MM.1S (cell line): ENCODE measurements around the gene KCNJ16.

Experiments used
- DNase-seq: peaks from one replicate; pipeline ENCODE4 v3.0.0-alpha.2; 2015
- H2AFZ ChIP-seq: fragments of 300-600 bp; sonication (generic); 2 replicates; pipeline ENCODE4 v1.6.0; 2016; ENCODE audit warnings: antibody characterized with exemption, low read length
- H3F3A ChIP-seq: fragments of 300-600 bp; sonication (generic); 2 replicates; pipeline ENCODE4 v1.6.1; 2016; ENCODE audit warnings: mild to moderate bottlenecking, antibody characterized with exemption, low read length, moderate library complexity, mixed read lengths; ENCODE audit not compliant: insufficient read depth
- H3K27ac ChIP-seq: fragments of 300-600 bp; sonication (generic); 2 replicates; pipeline ENCODE4 v1.5.1; 2016; ENCODE audit warnings: mild to moderate bottlenecking, low read length
- H3K27me3 ChIP-seq: fragments of 300-600 bp; sonication (generic); replicated peaks from 2 replicates; pipeline ENCODE4 v1.6.0; 2016; ENCODE audit warnings: low read length; ENCODE audit not compliant: insufficient read depth
- H3K36me3 ChIP-seq: fragments of 300-600 bp; sonication (generic); replicated peaks from 2 replicates; pipeline ENCODE4 v1.6.1; 2016; ENCODE audit warnings: mild to moderate bottlenecking, low read length, mixed read lengths; ENCODE audit not compliant: insufficient read depth
- H3K4me1 ChIP-seq: fragments of 300-600 bp; sonication (generic); 2 replicates; pipeline ENCODE4 v1.6.1; 2016; ENCODE audit warnings: low read length, mixed read lengths
- H3K4me2 ChIP-seq: fragments of 300-600 bp; sonication (generic); 2 replicates; pipeline ENCODE4 v1.6.0; 2016; ENCODE audit warnings: low read depth, low read length
- H3K4me3 ChIP-seq: fragments of 300-600 bp; sonication (generic); 2 replicates; pipeline ENCODE4 v1.5.1; 2016; ENCODE audit warnings: low read length, mixed read lengths
- H3K79me2 ChIP-seq: fragments of 300-600 bp; sonication (generic); 2 replicates; pipeline ENCODE4 v1.6.1; 2016; ENCODE audit warnings: mixed run types, low read length, mixed read lengths
- H3K9ac ChIP-seq: fragments of 300-600 bp; sonication (generic); 2 replicates; pipeline ENCODE4 v1.6.1; 2016; ENCODE audit warnings: low read length, mixed read lengths
- H3K9me2 ChIP-seq: fragments of 300-600 bp; sonication (generic); replicated peaks from 2 replicates; pipeline ENCODE4 v1.6.1; 2016; ENCODE audit warnings: mild to moderate bottlenecking, low read length, mixed read lengths; ENCODE audit not compliant: insufficient read depth
- H3K9me3 ChIP-seq: fragments of 300-600 bp; sonication (generic); replicated peaks from 2 replicates; pipeline ENCODE4 v1.6.1; 2016; ENCODE audit warnings: mild to moderate bottlenecking, low read length, mixed read lengths; ENCODE audit not compliant: insufficient read depth
- H4K20me1 ChIP-seq: fragments of 300-600 bp; sonication (generic); 2 replicates; pipeline ENCODE4 v1.6.1; 2016; ENCODE audit warnings: mild to moderate bottlenecking, low read length, moderate library complexity, mixed read lengths; ENCODE audit not compliant: insufficient read depth
- EZH2 ChIP-seq: fragments of 300-600 bp; sonication (generic); optimal IDR thresholded peaks from 2 replicates; pipeline ENCODE3; 2017; ENCODE audit warnings: low read depth, mild to moderate bottlenecking, antibody characterized with exemption, low read length, mixed read lengths
- EZH2phosphoT487 ChIP-seq: fragments of 300-600 bp; sonication (generic); IDR thresholded peaks from 2 replicates; pipeline ENCODE4 v1.6.1; 2018; ENCODE audit warnings: antibody characterized with exemption, low read length
- TF ChIP-seq, protein P1 (sequence below): fragments of 300-600 bp; sonication (generic); IDR thresholded peaks from 2 replicates; pipeline ENCODE4 v1.5.1; 2016; ENCODE audit warnings: antibody characterized with exemption, low read length, mixed read lengths

KCNJ16 gene

DNA sequence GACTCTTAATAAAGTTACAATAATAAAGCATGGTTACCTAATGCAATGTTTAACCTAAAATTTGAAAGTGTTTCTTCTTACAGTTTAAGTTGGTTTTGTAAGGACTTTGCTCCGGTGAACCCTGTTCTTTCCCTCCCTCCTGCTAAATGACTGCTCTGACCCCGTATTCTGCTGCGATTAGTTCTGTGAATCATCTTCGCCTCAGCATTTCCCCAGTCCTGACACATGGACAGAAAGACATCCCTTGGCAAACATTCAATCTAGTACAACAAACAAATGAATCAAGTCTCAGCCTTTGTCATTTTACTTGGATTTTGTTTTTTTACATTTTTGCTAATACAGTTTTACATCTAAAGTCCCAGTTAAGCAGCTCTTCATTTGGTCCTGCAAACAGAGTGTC, 109.7 kb downstream of the KCNJ16 start:
- Histone ChIP-seq H2AFZ (no peak overlapping the region), H4K20me1 (no peaks in the 10 kb centered on the region), H3K27me3 (no peaks in the 10 kb centered on the region), H3K9me3 (no peaks in the 10 kb centered on the region), H3K79me2 (no peaks in the 10 kb centered on the region), H3K9me2 (no peaks in the 10 kb centered on the region), H3K9ac (no peak overlapping the region), H3K4me2 (no peak overlapping the region), H3F3A (no peaks in the 10 kb centered on the region), H3K4me1 (no peaks in the 10 kb centered on the region), H3K36me3 (no peaks in the 10 kb centered on the region), H3K4me3 (no peak overlapping the region), H3K27ac (no peak overlapping the region)
- TF ChIP-seq EZH2phosphoT487, result no peak
- no peak for TF ChIP-seq EZH2
- TF ChIP-seq, protein P1, sequence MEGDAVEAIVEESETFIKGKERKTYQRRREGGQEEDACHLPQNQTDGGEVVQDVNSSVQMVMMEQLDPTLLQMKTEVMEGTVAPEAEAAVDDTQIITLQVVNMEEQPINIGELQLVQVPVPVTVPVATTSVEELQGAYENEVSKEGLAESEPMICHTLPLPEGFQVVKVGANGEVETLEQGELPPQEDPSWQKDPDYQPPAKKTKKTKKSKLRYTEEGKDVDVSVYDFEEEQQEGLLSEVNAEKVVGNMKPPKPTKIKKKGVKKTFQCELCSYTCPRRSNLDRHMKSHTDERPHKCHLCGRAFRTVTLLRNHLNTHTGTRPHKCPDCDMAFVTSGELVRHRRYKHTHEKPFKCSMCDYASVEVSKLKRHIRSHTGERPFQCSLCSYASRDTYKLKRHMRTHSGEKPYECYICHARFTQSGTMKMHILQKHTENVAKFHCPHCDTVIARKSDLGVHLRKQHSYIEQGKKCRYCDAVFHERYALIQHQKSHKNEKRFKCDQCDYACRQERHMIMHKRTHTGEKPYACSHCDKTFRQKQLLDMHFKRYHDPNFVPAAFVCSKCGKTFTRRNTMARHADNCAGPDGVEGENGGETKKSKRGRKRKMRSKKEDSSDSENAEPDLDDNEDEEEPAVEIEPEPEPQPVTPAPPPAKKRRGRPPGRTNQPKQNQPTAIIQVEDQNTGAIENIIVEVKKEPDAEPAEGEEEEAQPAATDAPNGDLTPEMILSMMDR, result no peak
- no peak for DNase-seq
